Measurements from ENCODE around the gene KRTAP6-3. TPM values are rescaled to one million over a fixed set of nuclear protein-coding genes. Genes with fewer than 3 reads are reported as not detected.

Gene KRTAP6-3
- total RNA-seq, 1 donor from 2014 or later: not detected

- Mint-ChIP-seq H3K4me1 (ENCODE audit: low read depth) (no peaks in the 10 kb centered on the region), H3K27ac (no peak overlapping the region), H3K36me3 (ENCODE audit: insufficient read depth) (no peaks in the 10 kb centered on the region), H3K9me3 (ENCODE audit: low read depth) (peaks cover 5% of the 10 kb centered on the region), H3K4me3 (ENCODE audit: low read depth) (no peak overlapping the region), H3K27me3 (peaks cover 3% of the 10 kb centered on the region)
- DNase-seq (ENCODE audit: low spot score, unreplicated experiment): no peak
- TF ChIP-seq CTCF (IDR thresholded peaks at IDR 0.05; ENCODE audit: unreplicated experiment): no peak
Measured at GRCh38 chr21:30580132-30580531, 12.1 kb upstream of the KRTAP6-3 start.

DNA sequence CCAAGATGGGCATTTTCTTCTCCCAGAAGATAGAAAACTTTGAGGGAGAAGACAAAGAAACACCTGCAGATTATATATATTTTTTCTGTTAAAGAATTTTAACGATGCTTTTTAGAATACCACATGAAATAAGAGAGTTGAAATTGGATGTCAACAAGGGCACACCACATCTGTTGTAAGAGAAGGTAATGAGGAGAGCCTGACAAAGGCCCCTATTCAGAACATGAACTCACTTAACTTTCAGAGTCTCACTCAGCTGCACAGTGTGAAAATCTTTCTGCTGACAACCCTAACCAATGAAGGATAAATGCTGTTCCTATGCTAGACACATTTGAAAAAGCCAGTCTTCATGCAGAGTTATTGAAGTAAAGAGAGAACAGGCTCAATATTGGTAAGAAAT, 9.4 kb upstream of the KRTAP6-3 start:
- TF ChIP-seq CTCF (IDR thresholded peaks at IDR 0.05; ENCODE audit: unreplicated experiment): no peak
- H3K4me3 Mint-ChIP-seq (ENCODE audit: low read depth): no peak overlapping the region
- H3K27me3 Mint-ChIP-seq: no peaks in the 10 kb centered on the region
- DNase-seq (ENCODE audit: low spot score, unreplicated experiment): no peak
- no peaks in the 10 kb centered on the region for H3K36me3 Mint-ChIP-seq (ENCODE audit: insufficient read depth)
- H3K9me3 Mint-ChIP-seq (ENCODE audit: low read depth): peaks cover 6% of the 10 kb centered on the region
- no peak overlapping the region for H3K27ac Mint-ChIP-seq
- no peaks in the 10 kb centered on the region for H3K4me1 Mint-ChIP-seq (ENCODE audit: low read depth)

GRCh38 chr21:30590297-30590696, 1.9 kb upstream of the KRTAP6-3 start, which contains the start of gene KRTAP22-2:
TSS of gene KRTAP22-2 (minus strand) at chr21:30590397.
- no peaks in the 10 kb centered on the region for H3K4me1 Mint-ChIP-seq (ENCODE audit: low read depth)
- DNase-seq (ENCODE audit: low spot score, unreplicated experiment): no peak
- no peak for TF ChIP-seq CTCF (IDR thresholded peaks at IDR 0.05; ENCODE audit: unreplicated experiment)
- H3K36me3 Mint-ChIP-seq (ENCODE audit: insufficient read depth): no peaks in the 10 kb centered on the region
- H3K27me3 Mint-ChIP-seq: no peaks in the 10 kb centered on the region
- H3K4me3 Mint-ChIP-seq (ENCODE audit: low read depth): no peak within 1 kb of the TSS
- H3K27ac Mint-ChIP-seq: no peak within 1 kb of the TSS
- H3K9me3 Mint-ChIP-seq (ENCODE audit: low read depth): peaks cover 14% of the 10 kb centered on the region

- H3K4me1 Mint-ChIP-seq (ENCODE audit: low read depth): no peaks in the 10 kb centered on the region
- TF ChIP-seq CTCF (IDR thresholded peaks at IDR 0.05; ENCODE audit: unreplicated experiment): no peak
- H3K9me3 Mint-ChIP-seq (ENCODE audit: low read depth): peaks cover 20% of the 10 kb centered on the region
- peaks cover 2% of the 10 kb centered on the region for H3K36me3 Mint-ChIP-seq (ENCODE audit: insufficient read depth)
- H3K27ac Mint-ChIP-seq: no peak within 1 kb of the TSS
- no peaks in the 10 kb centered on the region for H3K27me3 Mint-ChIP-seq
- no peak for DNase-seq (ENCODE audit: low spot score, unreplicated experiment)
- H3K4me3 Mint-ChIP-seq (ENCODE audit: low read depth): no peak within 1 kb of the TSS
Measured at GRCh38 chr21:30598802-30599201, 6.6 kb downstream of the KRTAP6-3 start, which contains the start of gene KRTAP6-2. TSS of gene KRTAP6-2 (minus strand) at chr21:30598902. CDS start at chr21:30598874, 28 bp downstream.

GRCh38 chr21:30600787-30601186, 8.5 kb downstream of the KRTAP6-3 start, which contains the start of gene KRTAP22-1:
TSS of gene KRTAP22-1 (plus strand) at chr21:30601087.
- Mint-ChIP-seq H3K9me3 (ENCODE audit: low read depth) (peaks cover 22% of the 10 kb centered on the region), H3K27me3 (no peaks in the 10 kb centered on the region), H3K27ac (no peak within 1 kb of the TSS), H3K36me3 (ENCODE audit: insufficient read depth) (peaks cover 2% of the 10 kb centered on the region), H3K4me3 (ENCODE audit: low read depth) (no peak within 1 kb of the TSS), H3K4me1 (ENCODE audit: low read depth) (no peaks in the 10 kb centered on the region)
- DNase-seq (ENCODE audit: low spot score, unreplicated experiment): no peak
- no peak for TF ChIP-seq CTCF (IDR thresholded peaks at IDR 0.05; ENCODE audit: unreplicated experiment)

All from progenitor cell of endocrine pancreas (in vitro differentiated cells).